ENCODE measurements around the gene SLC27A1.
"Not testable (repeated sequence)": the region's sequence is repeated elsewhere in the genome, so short reads cannot be mapped to it uniquely, and the experiment has no call there.

SLC27A1 gene

GRCh38 chr19:17487284-17488121 is 17.2 kb downstream of the SLC27A1 start:
- no peak for DNase-seq

- no peak for DNase-seq
Measured at GRCh38 chr19:17488593-17489391, 18.5 kb downstream of the SLC27A1 start.

- no peak for DNase-seq
Measured at GRCh38 chr19:17489392-17490030, 19.2 kb downstream of the SLC27A1 start.

- no peak for DNase-seq
Measured at GRCh38 chr19:17490411-17490810, 20.1 kb downstream of the SLC27A1 start.

- DNase-seq, result no peak
Measured at GRCh38 chr19:17491287-17491686, 21.0 kb downstream of the SLC27A1 start.

- DNase-seq, result no peak
Measured at GRCh38 chr19:17495639-17496296, 25.4 kb downstream of the SLC27A1 start.

- DNase-seq, result peak; percentile 61
Measured at GRCh38 chr19:17496337-17496997, 26.1 kb downstream of the SLC27A1 start.

GRCh38 chr19:17497149-17497798 is 26.9 kb downstream of the SLC27A1 start:
- DNase-seq, result no peak

- not testable (repeated sequence) for DNase-seq
Measured at GRCh38 chr19:17499025-17499424, 28.7 kb downstream of the SLC27A1 start.

- DNase-seq, result no peak
Measured at GRCh38 chr19:17499648-17500446, 29.5 kb downstream of the SLC27A1 start.

GRCh38 chr19:17500447-17501198 is 30.3 kb downstream of the SLC27A1 start:
- DNase-seq, result no peak

GRCh38 chr19:17503240-17503639 is 32.9 kb downstream of the SLC27A1 start:
- no peak for DNase-seq

GRCh38 chr19:17504030-17504429 is 33.7 kb downstream of the SLC27A1 start:
- DNase-seq, result no peak

GRCh38 chr19:17504456-17504855 is 34.1 kb downstream of the SLC27A1 start:
- no peak for DNase-seq

GRCh38 chr19:17505223-17505622 is 34.9 kb downstream of the SLC27A1 start:
- DNase-seq, result no peak

- no peak for DNase-seq
Measured at GRCh38 chr19:17506745-17507144, 36.4 kb downstream of the SLC27A1 start.

GRCh38 chr19:17508558-17508933 is 38.2 kb downstream of the SLC27A1 start:
- not testable (repeated sequence) for DNase-seq

GRCh38 chr19:17510220-17510993 is 40.1 kb downstream of the SLC27A1 start:
- DNase-seq, result no peak

Data from NCI-H1105 treated with DMSO at 0.1 percent for 48 hours (cell line).